ENCODE results near the gene TIMP2. TPM values are rescaled to one million over a fixed set of nuclear protein-coding genes. Genes with fewer than 3 reads are reported as not detected.

The TIMP2 gene
- total and polyA plus RNA-seq, 2 of the 13 experiments (the other 11 are each of a cell fraction or from before 2014, with no cell fraction given): 3.8 to 8.5 TPM

DNA sequence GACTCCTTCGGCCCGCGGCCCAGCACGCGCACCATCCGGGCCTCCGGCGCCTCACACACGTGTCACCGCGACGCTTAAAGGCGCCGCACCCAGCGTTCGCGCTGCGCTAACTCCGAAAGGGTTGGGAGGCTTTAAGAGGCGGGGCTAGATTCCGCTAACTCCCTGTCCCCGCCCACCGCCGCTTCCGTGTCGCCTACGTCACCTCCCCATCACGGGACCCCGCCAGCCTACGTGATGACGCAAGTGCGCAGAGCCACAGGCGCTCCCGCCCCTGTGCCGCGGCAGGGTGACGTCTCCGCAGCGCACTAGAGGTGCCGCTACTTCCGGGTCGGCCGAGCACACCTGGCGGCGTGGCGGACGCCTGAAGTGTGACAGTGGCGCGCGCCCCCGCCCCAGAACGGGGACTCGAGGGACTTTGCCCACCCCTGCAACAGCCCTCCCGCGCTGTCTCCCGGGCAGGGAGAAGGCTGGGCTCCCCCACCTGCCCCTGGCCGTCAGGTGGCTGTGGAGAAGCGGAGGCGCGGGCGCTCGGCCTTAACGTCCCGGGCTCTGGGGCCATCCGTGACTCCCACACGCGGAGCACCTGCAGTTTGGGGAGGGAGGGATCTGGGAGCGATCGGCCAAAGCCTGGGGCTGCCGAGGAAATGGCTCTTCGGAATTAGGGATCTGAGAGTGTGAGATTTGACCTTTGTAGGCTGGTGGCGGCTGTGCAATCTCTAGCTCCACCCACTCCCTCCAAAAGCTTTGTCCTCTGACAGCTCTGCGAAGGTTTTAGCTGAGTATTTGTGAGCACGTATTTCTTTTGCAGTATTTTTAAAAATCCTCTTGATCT is 84.2 kb downstream of the TIMP2 start, which contains the start of gene USP36 (continued):
- TF ChIP-seq, protein P1, sequence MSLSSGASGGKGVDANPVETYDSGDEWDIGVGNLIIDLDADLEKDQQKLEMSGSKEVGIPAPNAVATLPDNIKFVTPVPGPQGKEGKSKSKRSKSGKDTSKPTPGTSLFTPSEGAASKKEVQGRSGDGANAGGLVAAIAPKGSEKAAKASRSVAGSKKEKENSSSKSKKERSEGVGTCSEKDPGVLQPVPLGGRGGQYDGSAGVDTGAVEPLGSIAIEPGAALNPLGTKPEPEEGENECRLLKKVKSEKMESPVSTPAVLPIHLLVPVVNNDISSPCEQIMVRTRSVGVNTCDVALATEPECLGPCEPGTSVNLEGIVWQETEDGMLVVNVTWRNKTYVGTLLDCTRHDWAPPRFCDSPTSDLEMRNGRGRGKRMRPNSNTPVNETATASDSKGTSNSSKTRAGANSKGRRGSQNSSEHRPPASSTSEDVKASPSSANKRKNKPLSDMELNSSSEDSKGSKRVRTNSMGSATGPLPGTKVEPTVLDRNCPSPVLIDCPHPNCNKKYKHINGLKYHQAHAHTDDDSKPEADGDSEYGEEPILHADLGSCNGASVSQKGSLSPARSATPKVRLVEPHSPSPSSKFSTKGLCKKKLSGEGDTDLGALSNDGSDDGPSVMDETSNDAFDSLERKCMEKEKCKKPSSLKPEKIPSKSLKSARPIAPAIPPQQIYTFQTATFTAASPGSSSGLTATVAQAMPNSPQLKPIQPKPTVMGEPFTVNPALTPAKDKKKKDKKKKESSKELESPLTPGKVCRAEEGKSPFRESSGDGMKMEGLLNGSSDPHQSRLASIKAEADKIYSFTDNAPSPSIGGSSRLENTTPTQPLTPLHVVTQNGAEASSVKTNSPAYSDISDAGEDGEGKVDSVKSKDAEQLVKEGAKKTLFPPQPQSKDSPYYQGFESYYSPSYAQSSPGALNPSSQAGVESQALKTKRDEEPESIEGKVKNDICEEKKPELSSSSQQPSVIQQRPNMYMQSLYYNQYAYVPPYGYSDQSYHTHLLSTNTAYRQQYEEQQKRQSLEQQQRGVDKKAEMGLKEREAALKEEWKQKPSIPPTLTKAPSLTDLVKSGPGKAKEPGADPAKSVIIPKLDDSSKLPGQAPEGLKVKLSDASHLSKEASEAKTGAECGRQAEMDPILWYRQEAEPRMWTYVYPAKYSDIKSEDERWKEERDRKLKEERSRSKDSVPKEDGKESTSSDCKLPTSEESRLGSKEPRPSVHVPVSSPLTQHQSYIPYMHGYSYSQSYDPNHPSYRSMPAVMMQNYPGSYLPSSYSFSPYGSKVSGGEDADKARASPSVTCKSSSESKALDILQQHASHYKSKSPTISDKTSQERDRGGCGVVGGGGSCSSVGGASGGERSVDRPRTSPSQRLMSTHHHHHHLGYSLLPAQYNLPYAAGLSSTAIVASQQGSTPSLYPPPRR (CRISPR knock-in tag; IDR thresholded peaks at IDR 0.05; ENCODE audit: borderline replicate concordance): peak; percentile 86
- TF ChIP-seq, protein P2, sequence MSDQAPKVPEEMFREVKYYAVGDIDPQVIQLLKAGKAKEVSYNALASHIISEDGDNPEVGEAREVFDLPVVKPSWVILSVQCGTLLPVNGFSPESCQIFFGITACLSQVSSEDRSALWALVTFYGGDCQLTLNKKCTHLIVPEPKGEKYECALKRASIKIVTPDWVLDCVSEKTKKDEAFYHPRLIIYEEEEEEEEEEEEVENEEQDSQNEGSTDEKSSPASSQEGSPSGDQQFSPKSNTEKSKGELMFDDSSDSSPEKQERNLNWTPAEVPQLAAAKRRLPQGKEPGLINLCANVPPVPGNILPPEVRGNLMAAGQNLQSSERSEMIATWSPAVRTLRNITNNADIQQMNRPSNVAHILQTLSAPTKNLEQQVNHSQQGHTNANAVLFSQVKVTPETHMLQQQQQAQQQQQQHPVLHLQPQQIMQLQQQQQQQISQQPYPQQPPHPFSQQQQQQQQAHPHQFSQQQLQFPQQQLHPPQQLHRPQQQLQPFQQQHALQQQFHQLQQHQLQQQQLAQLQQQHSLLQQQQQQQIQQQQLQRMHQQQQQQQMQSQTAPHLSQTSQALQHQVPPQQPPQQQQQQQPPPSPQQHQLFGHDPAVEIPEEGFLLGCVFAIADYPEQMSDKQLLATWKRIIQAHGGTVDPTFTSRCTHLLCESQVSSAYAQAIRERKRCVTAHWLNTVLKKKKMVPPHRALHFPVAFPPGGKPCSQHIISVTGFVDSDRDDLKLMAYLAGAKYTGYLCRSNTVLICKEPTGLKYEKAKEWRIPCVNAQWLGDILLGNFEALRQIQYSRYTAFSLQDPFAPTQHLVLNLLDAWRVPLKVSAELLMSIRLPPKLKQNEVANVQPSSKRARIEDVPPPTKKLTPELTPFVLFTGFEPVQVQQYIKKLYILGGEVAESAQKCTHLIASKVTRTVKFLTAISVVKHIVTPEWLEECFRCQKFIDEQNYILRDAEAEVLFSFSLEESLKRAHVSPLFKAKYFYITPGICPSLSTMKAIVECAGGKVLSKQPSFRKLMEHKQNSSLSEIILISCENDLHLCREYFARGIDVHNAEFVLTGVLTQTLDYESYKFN (CRISPR knock-in tag; conservative IDR thresholded peaks at IDR 0.05): peak; percentile 85
- TF ChIP-seq HCFC1 (IDR thresholded peaks at IDR 0.05; ENCODE audit: low read depth, low read length) (peak; percentile 54), KAT7 (CRISPR knock-in tag; IDR thresholded peaks at IDR 0.05; ENCODE audit: borderline replicate concordance) (peak; percentile 96; the same call in 1 of the 2 replicates), MEIS1 (CRISPR knock-in tag; IDR thresholded peaks at IDR 0.05; ENCODE audit: borderline replicate concordance) (peak; percentile 97), ZSCAN21 (CRISPR knock-in tag; IDR thresholded peaks at IDR 0.05; ENCODE audit: borderline replicate concordance) (peak; percentile 51), ZNF766 (CRISPR knock-in tag; IDR thresholded peaks at IDR 0.05; ENCODE audit: borderline replicate concordance) (peak; percentile 88)
- TF ChIP-seq, protein P3, sequence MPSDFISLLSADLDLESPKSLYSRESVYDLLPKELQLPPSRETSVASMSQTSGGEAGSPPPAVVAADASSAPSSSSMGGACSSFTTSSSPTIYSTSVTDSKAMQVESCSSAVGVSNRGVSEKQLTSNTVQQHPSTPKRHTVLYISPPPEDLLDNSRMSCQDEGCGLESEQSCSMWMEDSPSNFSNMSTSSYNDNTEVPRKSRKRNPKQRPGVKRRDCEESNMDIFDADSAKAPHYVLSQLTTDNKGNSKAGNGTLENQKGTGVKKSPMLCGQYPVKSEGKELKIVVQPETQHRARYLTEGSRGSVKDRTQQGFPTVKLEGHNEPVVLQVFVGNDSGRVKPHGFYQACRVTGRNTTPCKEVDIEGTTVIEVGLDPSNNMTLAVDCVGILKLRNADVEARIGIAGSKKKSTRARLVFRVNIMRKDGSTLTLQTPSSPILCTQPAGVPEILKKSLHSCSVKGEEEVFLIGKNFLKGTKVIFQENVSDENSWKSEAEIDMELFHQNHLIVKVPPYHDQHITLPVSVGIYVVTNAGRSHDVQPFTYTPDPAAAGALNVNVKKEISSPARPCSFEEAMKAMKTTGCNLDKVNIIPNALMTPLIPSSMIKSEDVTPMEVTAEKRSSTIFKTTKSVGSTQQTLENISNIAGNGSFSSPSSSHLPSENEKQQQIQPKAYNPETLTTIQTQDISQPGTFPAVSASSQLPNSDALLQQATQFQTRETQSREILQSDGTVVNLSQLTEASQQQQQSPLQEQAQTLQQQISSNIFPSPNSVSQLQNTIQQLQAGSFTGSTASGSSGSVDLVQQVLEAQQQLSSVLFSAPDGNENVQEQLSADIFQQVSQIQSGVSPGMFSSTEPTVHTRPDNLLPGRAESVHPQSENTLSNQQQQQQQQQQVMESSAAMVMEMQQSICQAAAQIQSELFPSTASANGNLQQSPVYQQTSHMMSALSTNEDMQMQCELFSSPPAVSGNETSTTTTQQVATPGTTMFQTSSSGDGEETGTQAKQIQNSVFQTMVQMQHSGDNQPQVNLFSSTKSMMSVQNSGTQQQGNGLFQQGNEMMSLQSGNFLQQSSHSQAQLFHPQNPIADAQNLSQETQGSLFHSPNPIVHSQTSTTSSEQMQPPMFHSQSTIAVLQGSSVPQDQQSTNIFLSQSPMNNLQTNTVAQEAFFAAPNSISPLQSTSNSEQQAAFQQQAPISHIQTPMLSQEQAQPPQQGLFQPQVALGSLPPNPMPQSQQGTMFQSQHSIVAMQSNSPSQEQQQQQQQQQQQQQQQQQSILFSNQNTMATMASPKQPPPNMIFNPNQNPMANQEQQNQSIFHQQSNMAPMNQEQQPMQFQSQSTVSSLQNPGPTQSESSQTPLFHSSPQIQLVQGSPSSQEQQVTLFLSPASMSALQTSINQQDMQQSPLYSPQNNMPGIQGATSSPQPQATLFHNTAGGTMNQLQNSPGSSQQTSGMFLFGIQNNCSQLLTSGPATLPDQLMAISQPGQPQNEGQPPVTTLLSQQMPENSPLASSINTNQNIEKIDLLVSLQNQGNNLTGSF (CRISPR knock-in tag; IDR thresholded peaks at IDR 0.05): 0 out of 2 replicates have a peak, but pooled peaks have one; percentile 44
- TF ChIP-seq, protein P4, sequence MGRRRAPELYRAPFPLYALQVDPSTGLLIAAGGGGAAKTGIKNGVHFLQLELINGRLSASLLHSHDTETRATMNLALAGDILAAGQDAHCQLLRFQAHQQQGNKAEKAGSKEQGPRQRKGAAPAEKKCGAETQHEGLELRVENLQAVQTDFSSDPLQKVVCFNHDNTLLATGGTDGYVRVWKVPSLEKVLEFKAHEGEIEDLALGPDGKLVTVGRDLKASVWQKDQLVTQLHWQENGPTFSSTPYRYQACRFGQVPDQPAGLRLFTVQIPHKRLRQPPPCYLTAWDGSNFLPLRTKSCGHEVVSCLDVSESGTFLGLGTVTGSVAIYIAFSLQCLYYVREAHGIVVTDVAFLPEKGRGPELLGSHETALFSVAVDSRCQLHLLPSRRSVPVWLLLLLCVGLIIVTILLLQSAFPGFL (CRISPR knock-in tag; IDR thresholded peaks at IDR 0.05): no peak
- TF ChIP-seq, protein P5, sequence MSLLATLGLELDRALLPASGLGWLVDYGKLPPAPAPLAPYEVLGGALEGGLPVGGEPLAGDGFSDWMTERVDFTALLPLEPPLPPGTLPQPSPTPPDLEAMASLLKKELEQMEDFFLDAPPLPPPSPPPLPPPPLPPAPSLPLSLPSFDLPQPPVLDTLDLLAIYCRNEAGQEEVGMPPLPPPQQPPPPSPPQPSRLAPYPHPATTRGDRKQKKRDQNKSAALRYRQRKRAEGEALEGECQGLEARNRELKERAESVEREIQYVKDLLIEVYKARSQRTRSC (CRISPR knock-in tag; IDR thresholded peaks at IDR 0.05; ENCODE audit: low read depth): no peak
